Calu3 (cell line): ENCODE measurements around the gene DNAJC22. TPM values are rescaled to one million over a fixed set of nuclear protein-coding genes. Genes with fewer than 3 reads are reported as not detected.

Source experiments
- BruUV-seq: library from RNA; stranded (reverse); fragments of 400-500 nt; replicated peaks from 2 replicates; lab custom pipeline; 2021; lab: Mats Ljungman, UMichigan
- CTCF ChIA-PET: fragments of 300-600 bp; sonication (Branson Sonifier 250); formaldehyde crosslinking; loops from one replicate; lab custom pipeline; 2022; ENCODE audit warnings: antibody characterized with exemption; lab: Charles Lee
- DNase-seq: peaks from one replicate; pipeline ENCODE4 v3.0.0; 2022
- H3K27ac Mint-ChIP-seq: one replicate; pipeline ENCODE4 v1.8.0; 2022; ENCODE audit warnings: mixed read lengths; ENCODE audit not compliant: unreplicated experiment
- H3K27me3 Mint-ChIP-seq: one replicate; pipeline ENCODE4 v1.8.0; 2022; ENCODE audit warnings: mixed read lengths; ENCODE audit not compliant: unreplicated experiment
- H3K36me3 Mint-ChIP-seq: one replicate; pipeline ENCODE4 v1.8.0; 2022; ENCODE audit warnings: mild to moderate bottlenecking, moderate library complexity, mixed read lengths; ENCODE audit not compliant: insufficient read depth, unreplicated experiment
- H3K4me1 Mint-ChIP-seq: one replicate; pipeline ENCODE4 v1.8.0; 2022; ENCODE audit warnings: mild to moderate bottlenecking, low read depth, mixed read lengths; ENCODE audit not compliant: unreplicated experiment
- H3K4me3 Mint-ChIP-seq: one replicate; pipeline ENCODE4 v1.8.0; 2022; ENCODE audit warnings: mild to moderate bottlenecking, low read depth, moderate library complexity, mixed read lengths; ENCODE audit not compliant: unreplicated experiment
- H3K9me3 Mint-ChIP-seq: one replicate; pipeline ENCODE4 v1.8.0; 2022; ENCODE audit warnings: low read depth, mixed read lengths; ENCODE audit not compliant: unreplicated experiment
- intact Hi-C: fragments of 100-400 bp; cut with micrococcal nuclease; formaldehyde crosslinking; loops from one replicate; pipeline ENCODE4 v1.10.0; 2022; ENCODE audit not compliant: unreplicated experiment
- total RNA-seq: library from RNA; stranded (reverse); gene quantifications from 2 replicates; pipeline ENCODE4 v1.2.3, GENCODE V29; 2022
- TF ChIP-seq, protein P1 (sequence below): fragments of 200-600 bp; IDR thresholded peaks from one replicate; pipeline ENCODE4 v1.8.0; 2022; ENCODE audit warnings: antibody characterized with exemption; ENCODE audit not compliant: unreplicated experiment

Gene DNAJC22
- total RNA-seq, 1 experiment from 2014 or later = 9.6 TPM

- CTCF ChIA-PET = no interaction called here
- Mint-ChIP-seq H3K27ac (no peak overlapping the region), H3K4me3 (no peak overlapping the region), H3K36me3 (no peaks in the 10 kb centered on the region), H3K27me3 (no peaks in the 10 kb centered on the region), H3K4me1 (peaks cover 22% of the 10 kb centered on the region), H3K9me3 (no peaks in the 10 kb centered on the region)
- TF ChIP-seq, protein P1, sequence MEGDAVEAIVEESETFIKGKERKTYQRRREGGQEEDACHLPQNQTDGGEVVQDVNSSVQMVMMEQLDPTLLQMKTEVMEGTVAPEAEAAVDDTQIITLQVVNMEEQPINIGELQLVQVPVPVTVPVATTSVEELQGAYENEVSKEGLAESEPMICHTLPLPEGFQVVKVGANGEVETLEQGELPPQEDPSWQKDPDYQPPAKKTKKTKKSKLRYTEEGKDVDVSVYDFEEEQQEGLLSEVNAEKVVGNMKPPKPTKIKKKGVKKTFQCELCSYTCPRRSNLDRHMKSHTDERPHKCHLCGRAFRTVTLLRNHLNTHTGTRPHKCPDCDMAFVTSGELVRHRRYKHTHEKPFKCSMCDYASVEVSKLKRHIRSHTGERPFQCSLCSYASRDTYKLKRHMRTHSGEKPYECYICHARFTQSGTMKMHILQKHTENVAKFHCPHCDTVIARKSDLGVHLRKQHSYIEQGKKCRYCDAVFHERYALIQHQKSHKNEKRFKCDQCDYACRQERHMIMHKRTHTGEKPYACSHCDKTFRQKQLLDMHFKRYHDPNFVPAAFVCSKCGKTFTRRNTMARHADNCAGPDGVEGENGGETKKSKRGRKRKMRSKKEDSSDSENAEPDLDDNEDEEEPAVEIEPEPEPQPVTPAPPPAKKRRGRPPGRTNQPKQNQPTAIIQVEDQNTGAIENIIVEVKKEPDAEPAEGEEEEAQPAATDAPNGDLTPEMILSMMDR = no peak
- BruUV-seq = no TSS peak
- intact Hi-C loops = no loop called here
- no peak for DNase-seq
Observed at GRCh38 chr12:49355913-49356312, 9.2 kb downstream of the DNAJC22 start.

GRCh38 chr12:49357103-49357678 lies 10.5 kb downstream of the DNAJC22 start:
- CTCF ChIA-PET = interaction anchor here (1.0 to 3.0 kb wide), 5 partner anchors 10 to 196 kb away, joined by 4 to 67 read pairs (median 19); partner anchors contain the start of genes SPATS2 and TROAP
- intact Hi-C loops = loop anchor here (1.0 kb wide), 1 partner anchor 69 kb away; no protein-coding TSS in a partner anchor
- Mint-ChIP-seq H3K36me3 (no peaks in the 10 kb centered on the region), H3K4me3 (no peak overlapping the region), H3K27me3 (no peaks in the 10 kb centered on the region), H3K27ac (no peak overlapping the region), H3K4me1 (peaks cover 22% of the 10 kb centered on the region), H3K9me3 (no peaks in the 10 kb centered on the region)
- TF ChIP-seq, protein P1 = peak; percentile 22
- no TSS peak for BruUV-seq
- no peak for DNase-seq

DNA sequence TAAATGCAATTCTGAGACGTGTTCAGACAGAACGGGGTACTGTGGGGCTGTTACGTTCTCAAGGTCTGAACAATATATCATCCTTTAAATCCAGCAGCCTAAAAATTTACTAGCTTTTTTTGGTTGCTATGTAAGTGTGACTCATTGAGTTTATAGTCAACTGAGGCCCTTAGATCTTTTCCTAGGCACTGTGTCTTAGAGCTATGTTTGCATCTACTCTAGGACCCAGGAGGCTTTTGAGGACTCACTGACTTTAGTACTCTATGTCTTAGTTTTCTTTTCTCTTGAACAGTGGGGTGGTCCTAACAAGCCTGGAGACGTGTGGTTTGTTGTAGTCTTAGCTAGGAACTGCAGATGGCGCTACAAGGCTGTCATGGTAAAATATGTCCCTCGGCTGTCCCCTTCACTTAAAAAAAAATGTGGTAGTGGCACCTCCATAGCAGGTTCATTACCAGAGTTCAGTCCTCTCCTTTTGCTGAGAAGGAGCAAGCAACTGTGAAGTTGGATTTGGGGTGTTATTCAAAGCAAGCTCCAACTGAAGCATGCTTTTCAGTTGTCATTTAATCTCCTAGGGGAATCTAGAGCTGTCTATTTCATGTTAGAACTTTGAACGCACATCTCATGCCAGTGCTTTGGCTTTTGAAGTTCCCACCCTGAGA lies 11.9 kb downstream of the DNAJC22 start:
- Mint-ChIP-seq H3K4me1 (peaks cover 22% of the 10 kb centered on the region), H3K27me3 (no peaks in the 10 kb centered on the region), H3K27ac (no peak overlapping the region), H3K9me3 (no peaks in the 10 kb centered on the region), H3K4me3 (no peak overlapping the region), H3K36me3 (no peaks in the 10 kb centered on the region)
- intact Hi-C loops = loop anchor here (1.0 kb wide), 2 partner anchors 156 to 195 kb away; no protein-coding TSS in a partner anchor
- CTCF ChIA-PET = interaction anchor here (0.6 to 3.0 kb wide), 17 partner anchors 8 to 265 kb away, joined by 3 to 67 read pairs (median 6); partner anchors contain the start of gene SPATS2
- peak; percentile 45 for DNase-seq
- no TSS peak for BruUV-seq
- TF ChIP-seq, protein P1 = peak; percentile 64

DNA sequence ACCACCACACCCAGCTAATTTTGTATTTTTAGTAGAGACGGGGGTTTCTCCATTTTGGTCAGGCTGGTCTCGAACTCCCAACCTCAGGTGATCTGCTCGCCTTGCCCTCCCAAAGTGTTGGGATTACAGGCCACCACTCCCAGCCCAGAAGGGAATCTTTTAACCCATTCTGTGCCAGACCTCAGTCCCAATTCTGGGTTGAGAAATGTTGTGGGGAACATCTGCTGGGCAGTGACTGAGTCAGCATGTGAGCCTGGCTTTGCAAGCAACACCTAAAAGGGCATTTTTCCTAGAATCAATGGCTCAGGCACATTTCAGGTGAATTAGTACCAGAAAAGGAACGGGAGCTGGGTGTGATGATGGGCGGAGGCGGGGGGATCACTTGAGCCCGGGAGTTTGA lies 13.0 kb downstream of the DNAJC22 start:
- TF ChIP-seq, protein P1 = no peak
- CTCF ChIA-PET = interaction anchor here (0.6 to 1.8 kb wide), 3 partner anchors 72 to 248 kb away, joined by 3 to 7 read pairs (median 4); no protein-coding TSS in a partner anchor
- H3K27ac Mint-ChIP-seq = no peak overlapping the region
- intact Hi-C loops = no loop called here
- no peaks in the 10 kb centered on the region for H3K27me3 Mint-ChIP-seq
- no TSS peak for BruUV-seq
- H3K4me1 Mint-ChIP-seq = peaks cover 22% of the 10 kb centered on the region
- no peaks in the 10 kb centered on the region for H3K36me3 Mint-ChIP-seq
- H3K9me3 Mint-ChIP-seq = no peaks in the 10 kb centered on the region
- no peak overlapping the region for H3K4me3 Mint-ChIP-seq
- DNase-seq = no peak
